Stimulated activated CD8-positive, alpha-beta memory T cell treated with anti-CD3 and anti-CD28 coated beads, Interleukin-12 subunit alpha, Interleukin-12 subunit beta, amount 100 ng/mL, for 4 hours (primary cell): ENCODE data around the gene TOX2.

Experiments
- DNase-seq: peaks from one replicate; pipeline ENCODE4 v3.0.0-alpha.2; 2020; ENCODE audit warnings: low read depth

TOX2 gene

GRCh38 chr20:44064501-44065400 is 150.1 kb downstream of the TOX2 start:
- DNase-seq: no peak

- no peak for DNase-seq
Measured at GRCh38 chr20:44065401-44066340, 151.0 kb downstream of the TOX2 start.

GRCh38 chr20:44066645-44067606 is 152.3 kb downstream of the TOX2 start:
- DNase-seq: no peak

GRCh38 chr20:44067650-44068081 is 153.0 kb downstream of the TOX2 start:
- no peak for DNase-seq

GRCh38 chr20:44068316-44069201 is 153.9 kb downstream of the TOX2 start:
- DNase-seq: no peak

GRCh38 chr20:44069203-44070011 is 154.8 kb downstream of the TOX2 start:
- DNase-seq: peak; percentile 27

- DNase-seq: no peak
Measured at GRCh38 chr20:44070139-44070900, 155.7 kb downstream of the TOX2 start.

- no peak for DNase-seq
Measured at GRCh38 chr20:44071057-44071456, 156.4 kb downstream of the TOX2 start.

- DNase-seq: no peak
Measured at GRCh38 chr20:44071526-44072111, 157.0 kb downstream of the TOX2 start.

- no peak for DNase-seq
Measured at GRCh38 chr20:44072384-44072783, 157.7 kb downstream of the TOX2 start.

GRCh38 chr20:44073011-44073674 is 158.5 kb downstream of the TOX2 start:
- no peak for DNase-seq

GRCh38 chr20:44073675-44074071 is 159.0 kb downstream of the TOX2 start:
- DNase-seq: no peak

- no peak for DNase-seq
Measured at GRCh38 chr20:44074252-44075151, 159.8 kb downstream of the TOX2 start.

GRCh38 chr20:44075191-44075949 is 160.7 kb downstream of the TOX2 start:
- no peak for DNase-seq

- no peak for DNase-seq
Measured at GRCh38 chr20:44075950-44076232, 161.2 kb downstream of the TOX2 start.

GRCh38 chr20:44079291-44079690 is 164.6 kb downstream of the TOX2 start:
- no peak for DNase-seq
